GM18499 (cell line): Measurements from ENCODE around the gene VAMP3.
A peak's percentile ranks its signal among the peaks of the same experiment; 100 is the strongest.
"Not testable (repeated sequence)": the region's sequence is repeated elsewhere in the genome, so short reads cannot be mapped to it uniquely, and the experiment has no call there.

Experiments used
- ATAC-seq: cut with Tn5 transposase; IDR thresholded peaks from one replicate; pipeline ENCODE4 v1.9.1; 2021; ENCODE audit warnings: moderate number of reproducible peaks; ENCODE audit not compliant: insufficient read depth, unreplicated experiment

VAMP3 gene

GRCh38 chr1:7761103-7761502 is 10.0 kb upstream of the VAMP3 start:
- no peak for ATAC-seq

- no peak for ATAC-seq
These were observed 3.9 kb upstream of the VAMP3 start for GRCh38 chr1:7767176-7767575.

- no peak for ATAC-seq
These were observed 2.5 kb upstream of the VAMP3 start for GRCh38 chr1:7768583-7768982.

- ATAC-seq, result no peak
These were observed 1.3 kb upstream of the VAMP3 start for GRCh38 chr1:7769673-7770412.

- no peak for ATAC-seq
These were observed 463 bp upstream of the VAMP3 start for GRCh38 chr1:7770669-7770996.

- no peak for ATAC-seq
These were observed 765 bp downstream of the VAMP3 start for GRCh38 chr1:7771823-7772299.

- no peak for ATAC-seq
These were observed 6.5 kb downstream of the VAMP3 start for GRCh38 chr1:7777591-7777990.

- ATAC-seq, result no peak
These were observed 7.1 kb downstream of the VAMP3 start for GRCh38 chr1:7778133-7778628.

GRCh38 chr1:7780976-7781375 is 9.9 kb downstream of the VAMP3 start:
- no peak for ATAC-seq

- no peak for ATAC-seq
These were observed 10.4 kb downstream of the VAMP3 start for GRCh38 chr1:7781501-7781900.

GRCh38 chr1:7781923-7782495 is 10.9 kb downstream of the VAMP3 start:
- ATAC-seq, result no peak

GRCh38 chr1:7783178-7783711 is 12.1 kb downstream of the VAMP3 start:
- no peak for ATAC-seq

GRCh38 chr1:7783826-7784491 is 12.9 kb downstream of the VAMP3 start, which contains the start of gene PER3:
Gene PER3 (plus strand): TSS chr1:7784291. CDS start chr1:7784878, 587 bp downstream.
- ATAC-seq, result peak; percentile 67

GRCh38 chr1:7784492-7785071 is 13.5 kb downstream of the VAMP3 start:
- ATAC-seq, result no peak

- ATAC-seq, result no peak
These were observed 14.0 kb downstream of the VAMP3 start for GRCh38 chr1:7785108-7785507.

GRCh38 chr1:7786795-7787194 is 15.7 kb downstream of the VAMP3 start:
- no peak for ATAC-seq

GRCh38 chr1:7789828-7790227 is 18.7 kb downstream of the VAMP3 start:
- no peak for ATAC-seq

- not testable (repeated sequence) for ATAC-seq
These were observed 19.9 kb downstream of the VAMP3 start for GRCh38 chr1:7791027-7791426.

GRCh38 chr1:7795406-7795805 is 24.3 kb downstream of the VAMP3 start:
- no peak for ATAC-seq

- no peak for ATAC-seq
These were observed 34.4 kb downstream of the VAMP3 start for GRCh38 chr1:7805460-7805859.
